Neural cell (in vitro differentiated cells): Measurements from ENCODE around the gene WDTC1. TPM values are rescaled to one million over a fixed set of nuclear protein-coding genes. Genes with fewer than 3 reads are reported as not detected.

Experiments used
- H2AFZ ChIP-seq: fragments of 200-600, 300-800 bp; sonication (generic), shearing (Covaris generic); 2 replicates; pipeline ENCODE4 v1.6.0; 2014; ENCODE audit warnings: low read depth, mild to moderate bottlenecking, antibody characterized with exemption, low read length, moderate library complexity
- H3F3A ChIP-seq: fragments of 200-600 bp; shearing (Covaris generic); 2 replicates; pipeline ENCODE4 v1.6.1; 2016; ENCODE audit warnings: mild to moderate bottlenecking, moderate library complexity, mixed read lengths, antibody characterized with exemption, low read length; ENCODE audit not compliant: insufficient read depth, poor library complexity, severe bottlenecking
- H3K27ac ChIP-seq: fragments of 200-600, 300-800 bp; sonication (generic), shearing (Covaris generic); 2 replicates; pipeline ENCODE4 v1.5.1; 2014; ENCODE audit warnings: mild to moderate bottlenecking, low read length, moderate library complexity
- H3K27me3 ChIP-seq: fragments of 300-800, 200-600 bp; sonication (generic), shearing (Covaris generic); 2 replicates; pipeline ENCODE4 v1.6.0; 2014; ENCODE audit warnings: mild to moderate bottlenecking, low read depth, low read length, moderate library complexity; ENCODE audit not compliant: insufficient read depth
- H3K36me3 ChIP-seq: fragments of 300-800, 200-600 bp; sonication (generic), shearing (Covaris generic); 2 replicates; pipeline ENCODE4 v1.5.1; 2014; ENCODE audit warnings: mild to moderate bottlenecking, antibody characterized with exemption, low read length, moderate library complexity; ENCODE audit not compliant: insufficient read depth
- H3K4me2 ChIP-seq: fragments of 300-800, 200-600 bp; sonication (generic), shearing (Covaris generic); 2 replicates; pipeline ENCODE4 v1.6.0; 2014; ENCODE audit warnings: mild to moderate bottlenecking, low read length
- H3K4me3 ChIP-seq: fragments of 300-800, 200-600 bp; sonication (generic), shearing (Covaris generic); 2 replicates; pipeline ENCODE4 v1.5.1; 2014; ENCODE audit warnings: mild to moderate bottlenecking, low read length, moderate library complexity
- H3K79me2 ChIP-seq: fragments of 200-600 bp; shearing (Covaris generic); replicated peaks from 2 replicates; pipeline ENCODE4 v1.6.0; 2014; ENCODE audit warnings: mild to moderate bottlenecking, low read length, moderate library complexity; ENCODE audit not compliant: insufficient read depth
- H3K9ac ChIP-seq: fragments of 300-800, 200-600 bp; sonication (generic), shearing (Covaris generic); 2 replicates; pipeline ENCODE4 v1.6.1; 2016; ENCODE audit warnings: mild to moderate bottlenecking, low read length, mixed read lengths
- H3K9me2 ChIP-seq: fragments of 200-600 bp; shearing (Covaris generic); 2 replicates; pipeline ENCODE4 v1.6.1; 2016; ENCODE audit warnings: mild to moderate bottlenecking, low read length, mixed read lengths; ENCODE audit not compliant: insufficient read depth
- H3K9me3 ChIP-seq: fragments of 200-600, 300-800 bp; sonication (generic), shearing (Covaris generic); 2 replicates; pipeline ENCODE4 v1.6.1; 2016; ENCODE audit warnings: mild to moderate bottlenecking, mixed run types, low read length, moderate library complexity, mixed read lengths
- H4K20me1 ChIP-seq: fragments of 200-600 bp; shearing (Covaris generic); 2 replicates; pipeline ENCODE4 v1.6.1; 2016; ENCODE audit warnings: mild to moderate bottlenecking, mixed run types; ENCODE audit not compliant: insufficient read depth
- EP300 ChIP-seq: fragments of 450-650 bp; conservative IDR thresholded peaks from 2 replicates; pipeline ENCODE4 v1.6.1; 2014; ENCODE audit warnings: antibody characterized with exemption, mild to moderate bottlenecking, moderate library complexity; ENCODE audit not compliant: poor library complexity, severe bottlenecking
- EZH2 ChIP-seq: fragments of 200-600, 300-800 bp; shearing (Covaris generic), sonication (generic); IDR thresholded peaks from 2 replicates; pipeline ENCODE4 v1.6.1; 2014; ENCODE audit warnings: antibody characterized with exemption, low read length, borderline replicate concordance, mild to moderate bottlenecking; ENCODE audit not compliant: insufficient read depth, poor library complexity, severe bottlenecking
- MXI1 ChIP-seq: fragments of 450-650 bp; conservative IDR thresholded peaks from 2 replicates; pipeline ENCODE4 v1.6.1; 2014; ENCODE audit warnings: antibody characterized with exemption, mild to moderate bottlenecking; ENCODE audit not compliant: poor library complexity, severe bottlenecking
- POLR2AphosphoS5 ChIP-seq: IDR thresholded peaks from 2 replicates; pipeline ENCODE4 v1.6.1; 2012
- RAD21 ChIP-seq: fragments of 450-650 bp; conservative IDR thresholded peaks from 2 replicates; pipeline ENCODE4 v1.6.1; 2014; ENCODE audit warnings: antibody characterized with exemption, mild to moderate bottlenecking, moderate library complexity
- SMC3 ChIP-seq: fragments of 450-650 bp; conservative IDR thresholded peaks from 2 replicates; pipeline ENCODE4 v1.6.1; 2014; ENCODE audit warnings: antibody characterized with exemption, mild to moderate bottlenecking, moderate library complexity; ENCODE audit not compliant: poor library complexity
- polyA plus RNA-seq: library from polyadenylated mRNA; depleted of rRNA; stranded (reverse); fragments of >200 nt; gene quantifications from 2 replicates; pipeline ENCODE4 v1.2.3, GENCODE V29; 2014
- TF ChIP-seq, protein P1 (sequence below): IDR thresholded peaks from 2 replicates; pipeline ENCODE4 v1.6.1; 2012; ENCODE audit warnings: borderline replicate concordance
- TF ChIP-seq, protein P2 (sequence below): fragments of 450-650 bp; IDR thresholded peaks from 2 replicates; pipeline ENCODE4 v1.5.1; 2014; ENCODE audit warnings: antibody characterized with exemption, mild to moderate bottlenecking, moderate library complexity; ENCODE audit not compliant: poor library complexity, severe bottlenecking

Gene WDTC1
- polyA plus RNA-seq, 1 donor from 2014 or later, result 10.9 TPM

- no peaks in the 10 kb centered on the region for H3K36me3 ChIP-seq
- no peak overlapping the region for H3K27ac ChIP-seq
- no peaks in the 10 kb centered on the region for H3K9me3 ChIP-seq
- H3K9ac ChIP-seq, result no peak overlapping the region
- H3K27me3 ChIP-seq, result peaks cover 31% of the 10 kb centered on the region
- no peaks in the 10 kb centered on the region for H3K9me2 ChIP-seq
- H3K4me2 ChIP-seq, result no peak overlapping the region
- no peak overlapping the region for H2AFZ ChIP-seq
- H3F3A ChIP-seq, result no peaks in the 10 kb centered on the region
- H3K4me3 ChIP-seq, result peak overlapping the region; percentile 63
- TF ChIP-seq RAD21, result no peak
- H4K20me1 ChIP-seq, result no peaks in the 10 kb centered on the region
- H3K79me2 ChIP-seq, result no peaks in the 10 kb centered on the region
Observed at GRCh38 chr1:27348861-27349783, 114.7 kb downstream of the WDTC1 start.

GRCh38 chr1:27349784-27350662, 115.6 kb downstream of the WDTC1 start:
- Histone ChIP-seq H3K9me3 (no peaks in the 10 kb centered on the region), H3K4me3 (peak overlapping the region; percentile 63), H3F3A (no peaks in the 10 kb centered on the region), H4K20me1 (no peaks in the 10 kb centered on the region), H3K4me2 (no peak overlapping the region), H3K27ac (no peak overlapping the region), H3K36me3 (no peaks in the 10 kb centered on the region), H3K27me3 (peaks cover 31% of the 10 kb centered on the region), H2AFZ (no peak overlapping the region), H3K79me2 (no peaks in the 10 kb centered on the region), H3K9me2 (no peaks in the 10 kb centered on the region), H3K9ac (no peak overlapping the region)
- TF ChIP-seq RAD21 (no peak), POLR2AphosphoS5 (peak; percentile 11), MXI1 (peak; percentile 17), SMC3 (no peak), EZH2 (no peak), EP300 (no peak)
- TF ChIP-seq, protein P1, sequence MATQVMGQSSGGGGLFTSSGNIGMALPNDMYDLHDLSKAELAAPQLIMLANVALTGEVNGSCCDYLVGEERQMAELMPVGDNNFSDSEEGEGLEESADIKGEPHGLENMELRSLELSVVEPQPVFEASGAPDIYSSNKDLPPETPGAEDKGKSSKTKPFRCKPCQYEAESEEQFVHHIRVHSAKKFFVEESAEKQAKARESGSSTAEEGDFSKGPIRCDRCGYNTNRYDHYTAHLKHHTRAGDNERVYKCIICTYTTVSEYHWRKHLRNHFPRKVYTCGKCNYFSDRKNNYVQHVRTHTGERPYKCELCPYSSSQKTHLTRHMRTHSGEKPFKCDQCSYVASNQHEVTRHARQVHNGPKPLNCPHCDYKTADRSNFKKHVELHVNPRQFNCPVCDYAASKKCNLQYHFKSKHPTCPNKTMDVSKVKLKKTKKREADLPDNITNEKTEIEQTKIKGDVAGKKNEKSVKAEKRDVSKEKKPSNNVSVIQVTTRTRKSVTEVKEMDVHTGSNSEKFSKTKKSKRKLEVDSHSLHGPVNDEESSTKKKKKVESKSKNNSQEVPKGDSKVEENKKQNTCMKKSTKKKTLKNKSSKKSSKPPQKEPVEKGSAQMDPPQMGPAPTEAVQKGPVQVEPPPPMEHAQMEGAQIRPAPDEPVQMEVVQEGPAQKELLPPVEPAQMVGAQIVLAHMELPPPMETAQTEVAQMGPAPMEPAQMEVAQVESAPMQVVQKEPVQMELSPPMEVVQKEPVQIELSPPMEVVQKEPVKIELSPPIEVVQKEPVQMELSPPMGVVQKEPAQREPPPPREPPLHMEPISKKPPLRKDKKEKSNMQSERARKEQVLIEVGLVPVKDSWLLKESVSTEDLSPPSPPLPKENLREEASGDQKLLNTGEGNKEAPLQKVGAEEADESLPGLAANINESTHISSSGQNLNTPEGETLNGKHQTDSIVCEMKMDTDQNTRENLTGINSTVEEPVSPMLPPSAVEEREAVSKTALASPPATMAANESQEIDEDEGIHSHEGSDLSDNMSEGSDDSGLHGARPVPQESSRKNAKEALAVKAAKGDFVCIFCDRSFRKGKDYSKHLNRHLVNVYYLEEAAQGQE, result no peak
- TF ChIP-seq, protein P2, sequence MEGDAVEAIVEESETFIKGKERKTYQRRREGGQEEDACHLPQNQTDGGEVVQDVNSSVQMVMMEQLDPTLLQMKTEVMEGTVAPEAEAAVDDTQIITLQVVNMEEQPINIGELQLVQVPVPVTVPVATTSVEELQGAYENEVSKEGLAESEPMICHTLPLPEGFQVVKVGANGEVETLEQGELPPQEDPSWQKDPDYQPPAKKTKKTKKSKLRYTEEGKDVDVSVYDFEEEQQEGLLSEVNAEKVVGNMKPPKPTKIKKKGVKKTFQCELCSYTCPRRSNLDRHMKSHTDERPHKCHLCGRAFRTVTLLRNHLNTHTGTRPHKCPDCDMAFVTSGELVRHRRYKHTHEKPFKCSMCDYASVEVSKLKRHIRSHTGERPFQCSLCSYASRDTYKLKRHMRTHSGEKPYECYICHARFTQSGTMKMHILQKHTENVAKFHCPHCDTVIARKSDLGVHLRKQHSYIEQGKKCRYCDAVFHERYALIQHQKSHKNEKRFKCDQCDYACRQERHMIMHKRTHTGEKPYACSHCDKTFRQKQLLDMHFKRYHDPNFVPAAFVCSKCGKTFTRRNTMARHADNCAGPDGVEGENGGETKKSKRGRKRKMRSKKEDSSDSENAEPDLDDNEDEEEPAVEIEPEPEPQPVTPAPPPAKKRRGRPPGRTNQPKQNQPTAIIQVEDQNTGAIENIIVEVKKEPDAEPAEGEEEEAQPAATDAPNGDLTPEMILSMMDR, result no peak
